Ecto neural progenitor cell (in vitro differentiated cells): ENCODE data around the gene SGSH.

Experiments used
- DNase-seq: peaks from one replicate; pipeline ENCODE4 v3.0.0-alpha.2; 2018; ENCODE audit warnings: low spot score

SGSH gene

GRCh38 chr17:80183581-80184422, 36.3 kb downstream of the SGSH start:
- DNase-seq: no peak

- DNase-seq: no peak
These were observed 37.3 kb downstream of the SGSH start for GRCh38 chr17:80182845-80183223.

GRCh38 chr17:80182118-80182844, 37.9 kb downstream of the SGSH start:
- no peak for DNase-seq

GRCh38 chr17:80181431-80181830, 38.7 kb downstream of the SGSH start:
- no peak for DNase-seq

GRCh38 chr17:80180192-80180591, 39.9 kb downstream of the SGSH start:
- no peak for DNase-seq

GRCh38 chr17:80177986-80178595, 42.0 kb downstream of the SGSH start:
- DNase-seq: no peak

GRCh38 chr17:80176757-80177156, 43.4 kb downstream of the SGSH start:
- no peak for DNase-seq

GRCh38 chr17:80173916-80174315, 46.2 kb downstream of the SGSH start:
- DNase-seq: no peak

- DNase-seq: no peak
These were observed 47.0 kb downstream of the SGSH start for GRCh38 chr17:80173126-80173525.

GRCh38 chr17:80171681-80172080, 48.5 kb downstream of the SGSH start:
- no peak for DNase-seq

- no peak for DNase-seq
These were observed 50.2 kb downstream of the SGSH start, which contains the start of gene CARD14 for GRCh38 chr17:80169784-80170500. CARD14 (plus strand) TSS chr17:80170030; CDS start chr17:80181439, 11,409 bp downstream.

GRCh38 chr17:80169107-80169506, 51.0 kb downstream of the SGSH start:
- DNase-seq: no peak

- DNase-seq: no peak
These were observed 51.8 kb downstream of the SGSH start for GRCh38 chr17:80168371-80168770.

GRCh38 chr17:80166446-80166845, 53.7 kb downstream of the SGSH start:
- no peak for DNase-seq

GRCh38 chr17:80164185-80164584, 55.9 kb downstream of the SGSH start:
- DNase-seq: no peak

GRCh38 chr17:80163336-80163735, 56.8 kb downstream of the SGSH start:
- DNase-seq: no peak

GRCh38 chr17:80160536-80160935, 59.6 kb downstream of the SGSH start:
- no peak for DNase-seq
